Measurements from ENCODE around the gene MPRIP.

DNA sequence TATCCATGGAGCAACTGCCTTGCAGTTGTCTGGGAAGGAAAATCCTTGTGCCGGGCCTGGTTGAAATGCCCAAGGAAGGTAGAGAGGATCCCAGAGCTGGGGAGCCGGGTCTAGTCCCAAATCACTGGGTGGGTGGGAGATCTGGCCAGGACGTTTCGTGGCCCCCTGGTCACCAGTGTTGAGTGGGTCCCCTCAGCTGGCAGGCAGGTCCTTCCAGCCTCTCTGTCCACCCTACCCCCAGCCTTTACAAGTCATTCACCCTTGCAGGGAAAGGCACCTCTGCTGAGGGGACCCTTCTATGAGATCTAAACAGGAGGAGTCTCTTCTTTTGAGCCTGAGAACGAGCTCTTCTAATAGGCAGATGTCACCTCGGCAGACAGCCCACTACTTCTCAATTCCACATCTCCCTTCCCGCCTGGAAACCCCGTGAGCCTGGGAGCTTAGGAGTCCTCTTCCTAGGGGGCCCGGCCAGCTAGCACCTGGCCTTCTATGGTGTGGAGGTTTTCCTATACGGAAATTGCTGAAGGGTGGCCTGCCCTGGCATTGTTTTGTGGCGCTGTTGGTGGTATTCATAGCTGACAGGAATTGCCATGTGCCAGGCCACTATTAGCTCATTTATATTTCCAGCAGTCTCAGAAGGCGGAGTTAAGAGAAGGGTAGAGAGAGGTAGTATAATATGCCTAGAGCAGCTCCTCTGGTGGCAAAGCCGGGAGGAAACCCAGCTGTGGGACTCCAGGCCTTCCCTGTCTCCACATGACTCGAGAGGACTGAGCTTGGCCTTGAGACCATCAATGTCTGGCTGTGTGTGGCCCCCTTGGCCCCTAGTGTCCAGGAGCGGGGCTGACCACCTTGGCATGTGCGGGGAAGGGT, 13.3 kb downstream of the MPRIP start:
- TF ChIP-seq, protein P1, sequence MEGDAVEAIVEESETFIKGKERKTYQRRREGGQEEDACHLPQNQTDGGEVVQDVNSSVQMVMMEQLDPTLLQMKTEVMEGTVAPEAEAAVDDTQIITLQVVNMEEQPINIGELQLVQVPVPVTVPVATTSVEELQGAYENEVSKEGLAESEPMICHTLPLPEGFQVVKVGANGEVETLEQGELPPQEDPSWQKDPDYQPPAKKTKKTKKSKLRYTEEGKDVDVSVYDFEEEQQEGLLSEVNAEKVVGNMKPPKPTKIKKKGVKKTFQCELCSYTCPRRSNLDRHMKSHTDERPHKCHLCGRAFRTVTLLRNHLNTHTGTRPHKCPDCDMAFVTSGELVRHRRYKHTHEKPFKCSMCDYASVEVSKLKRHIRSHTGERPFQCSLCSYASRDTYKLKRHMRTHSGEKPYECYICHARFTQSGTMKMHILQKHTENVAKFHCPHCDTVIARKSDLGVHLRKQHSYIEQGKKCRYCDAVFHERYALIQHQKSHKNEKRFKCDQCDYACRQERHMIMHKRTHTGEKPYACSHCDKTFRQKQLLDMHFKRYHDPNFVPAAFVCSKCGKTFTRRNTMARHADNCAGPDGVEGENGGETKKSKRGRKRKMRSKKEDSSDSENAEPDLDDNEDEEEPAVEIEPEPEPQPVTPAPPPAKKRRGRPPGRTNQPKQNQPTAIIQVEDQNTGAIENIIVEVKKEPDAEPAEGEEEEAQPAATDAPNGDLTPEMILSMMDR (IDR thresholded peaks at IDR 0.05; ENCODE audit: poor library complexity, severe bottlenecking) = no peak
- TF ChIP-seq EZH2 (IDR thresholded peaks at IDR 0.05; ENCODE audit: borderline replicate concordance, insufficient read depth, low read length, poor library complexity, severe bottlenecking) = no peak
